Measurements from ENCODE around the gene QRICH2.
"Not testable (repeated sequence)": the region's sequence is repeated elsewhere in the genome, so short reads cannot be mapped to it uniquely, and the experiment has no call there.

The QRICH2 gene

DNA sequence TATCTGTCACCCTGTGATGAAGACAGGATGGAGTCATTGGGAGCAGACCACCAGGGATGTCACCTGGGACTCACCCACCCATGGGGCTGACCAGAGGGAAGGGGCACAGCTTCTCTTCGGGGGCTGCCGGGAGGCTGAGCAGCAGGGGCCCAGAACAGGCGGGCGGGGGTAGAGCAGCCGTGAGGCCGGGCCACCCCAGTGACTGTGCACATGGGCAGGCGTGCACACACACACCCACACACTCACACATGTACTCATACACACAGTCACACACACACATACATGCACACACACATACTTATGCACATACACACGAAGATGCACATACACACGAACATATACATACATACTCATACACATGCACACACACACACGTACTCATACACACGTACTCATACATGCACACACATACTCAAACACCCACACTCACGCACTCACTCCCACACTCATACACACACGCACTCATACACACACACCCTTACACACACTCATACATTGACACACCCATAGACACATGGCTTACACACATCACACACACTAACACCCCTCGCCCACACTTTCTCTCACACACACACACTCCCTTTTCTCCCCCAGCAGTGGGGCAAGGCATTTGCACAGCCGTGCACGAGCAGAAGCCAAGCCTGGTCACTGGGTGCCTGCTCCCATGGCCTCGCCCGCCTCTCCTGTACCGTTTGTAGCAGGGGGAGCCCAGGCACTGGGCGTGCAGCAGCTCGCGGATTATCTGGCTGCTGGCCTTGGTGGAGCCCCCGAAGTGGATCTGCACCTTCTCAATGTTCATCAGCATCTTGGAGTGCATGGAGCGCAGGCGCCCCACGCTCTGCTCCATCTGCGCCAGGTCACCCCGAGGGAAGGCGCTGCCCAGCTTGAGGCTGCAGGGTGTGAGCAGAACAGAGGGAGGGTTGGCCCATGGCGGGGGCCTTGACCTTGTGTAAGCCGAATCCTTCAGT, 30.5 kb downstream of the QRICH2 start:
- no peak for DNase-seq

- DNase-seq, result no peak
Measured at GRCh38 chr17:76276461-76277299, 31.4 kb downstream of the QRICH2 start.

- DNase-seq, result no peak
Measured at GRCh38 chr17:76276069-76276431, 32.0 kb downstream of the QRICH2 start.

DNA sequence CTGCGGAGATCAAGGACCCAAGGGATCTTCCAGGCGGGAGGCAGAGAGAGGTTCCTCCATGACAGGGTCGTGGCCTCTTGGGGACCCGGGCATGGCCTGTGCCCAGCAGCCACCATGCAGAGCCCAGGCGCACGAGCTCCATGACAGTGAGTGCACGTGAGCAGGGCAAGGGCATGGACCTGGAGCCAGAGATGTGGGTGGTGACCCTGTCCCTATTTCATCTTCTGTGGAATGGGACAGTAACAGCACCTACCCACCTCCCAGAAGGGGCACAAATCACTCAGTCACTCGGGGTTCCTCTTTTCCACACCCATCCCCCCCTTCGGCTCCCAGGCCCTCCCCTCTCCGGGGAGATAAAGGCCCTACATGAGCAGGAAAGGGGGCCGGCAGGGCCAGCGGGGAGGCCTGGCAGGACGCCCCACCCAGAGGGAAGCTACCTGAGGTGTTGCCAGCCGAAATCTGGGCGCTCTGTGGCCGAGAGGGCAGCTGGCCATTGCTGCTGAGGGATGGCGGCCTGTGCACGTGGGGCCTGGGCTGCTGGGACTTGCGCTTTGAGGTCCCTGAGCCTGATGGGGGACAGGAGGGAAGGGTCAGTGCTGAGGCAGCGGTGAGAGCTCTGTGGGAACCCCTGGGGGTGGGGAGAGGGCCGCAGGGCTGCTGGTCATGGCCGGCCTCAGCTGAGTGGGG, 32.6 kb downstream of the QRICH2 start:
- DNase-seq, result no peak

DNA sequence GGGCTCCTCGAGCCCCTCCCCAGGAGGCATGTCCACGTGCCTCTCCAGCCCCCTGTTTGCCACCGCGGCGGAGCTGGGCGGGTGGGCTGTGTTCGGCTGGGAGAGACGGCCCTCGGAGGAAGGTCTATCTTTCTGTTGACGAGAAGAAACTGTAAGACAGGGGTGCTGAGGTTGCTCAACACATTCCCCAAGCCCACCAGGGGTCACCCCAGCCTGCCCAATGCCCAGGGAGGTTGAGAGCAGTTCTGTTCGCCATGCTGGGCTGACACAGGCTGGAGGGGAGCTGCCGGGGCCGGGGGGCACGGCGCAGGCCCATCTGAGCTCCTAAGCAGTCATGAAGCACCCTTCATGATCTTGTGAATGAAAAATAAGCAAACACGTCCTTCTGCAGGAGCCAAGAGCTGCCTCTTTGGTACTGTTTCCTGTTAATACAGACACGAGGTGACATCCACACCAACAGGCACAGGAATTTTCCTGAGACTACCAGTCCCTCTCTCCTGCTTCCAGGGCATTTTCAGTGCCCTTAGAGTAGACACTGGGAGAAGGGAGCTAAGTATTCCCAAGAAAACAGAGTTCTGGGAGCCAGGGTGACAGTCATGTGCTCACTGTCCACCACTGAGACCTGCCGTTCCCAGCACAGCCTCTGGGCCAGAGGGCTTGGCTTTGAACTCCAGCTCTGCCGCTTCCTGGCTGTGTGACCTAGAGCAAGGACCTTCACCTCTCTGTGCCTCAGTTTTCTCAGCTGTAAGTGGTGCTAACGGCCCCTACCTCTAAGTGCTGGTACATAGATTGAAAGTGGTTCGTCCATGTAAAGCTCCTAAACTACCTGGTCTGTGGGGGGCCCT, 33.7 kb downstream of the QRICH2 start:
- no peak for DNase-seq

- DNase-seq, result peak; percentile 65
Measured at GRCh38 chr17:76273445-76274111, 34.5 kb downstream of the QRICH2 start.

DNA sequence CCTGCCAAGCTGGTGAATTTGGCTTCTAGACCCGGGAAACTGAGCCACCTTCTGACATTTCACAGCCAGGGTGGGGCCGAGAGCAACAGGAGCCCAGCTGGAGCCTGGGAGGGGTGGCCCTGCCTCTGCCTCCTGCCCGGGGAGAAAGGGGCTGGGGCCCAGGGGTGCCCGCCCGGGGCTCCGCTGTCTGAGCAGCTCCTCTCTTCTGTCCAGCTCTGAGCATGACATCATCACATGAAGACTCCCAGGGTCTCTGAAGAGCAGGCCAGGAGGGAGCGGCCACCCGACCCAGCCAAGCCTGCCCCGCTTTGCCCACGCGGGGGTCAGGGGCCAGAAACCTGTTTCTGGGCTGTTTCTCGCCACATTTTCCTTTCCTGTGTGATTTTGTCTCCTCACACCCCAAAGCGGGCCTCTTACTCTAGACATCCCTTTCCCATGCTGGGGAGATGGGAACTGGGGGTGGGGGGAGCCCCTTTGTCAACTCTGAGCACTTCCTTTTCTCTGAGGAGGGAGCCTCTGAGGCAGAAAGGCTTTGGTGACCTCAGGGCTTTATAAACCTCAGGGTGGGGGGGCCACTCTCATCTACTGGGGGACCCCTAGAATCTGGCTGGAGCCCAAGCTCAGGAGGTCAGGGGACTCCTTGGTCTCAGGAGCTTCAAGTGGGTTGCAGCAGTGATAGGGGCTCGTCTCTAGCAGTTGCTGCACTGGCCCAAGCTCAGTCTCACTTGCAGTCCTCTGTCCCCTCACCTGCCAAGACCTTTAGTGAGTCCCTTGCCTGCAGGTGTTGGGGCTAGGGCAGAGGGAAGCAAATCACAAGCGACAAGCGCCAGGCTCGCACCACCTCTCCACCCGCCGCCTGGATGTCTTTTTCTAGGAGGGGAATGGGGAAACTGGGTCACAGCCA, 35.3 kb downstream of the QRICH2 start:
- DNase-seq, result peak; percentile 62

GRCh38 chr17:76271669-76272540, 36.2 kb downstream of the QRICH2 start:
- DNase-seq, result peak; percentile 57

DNA sequence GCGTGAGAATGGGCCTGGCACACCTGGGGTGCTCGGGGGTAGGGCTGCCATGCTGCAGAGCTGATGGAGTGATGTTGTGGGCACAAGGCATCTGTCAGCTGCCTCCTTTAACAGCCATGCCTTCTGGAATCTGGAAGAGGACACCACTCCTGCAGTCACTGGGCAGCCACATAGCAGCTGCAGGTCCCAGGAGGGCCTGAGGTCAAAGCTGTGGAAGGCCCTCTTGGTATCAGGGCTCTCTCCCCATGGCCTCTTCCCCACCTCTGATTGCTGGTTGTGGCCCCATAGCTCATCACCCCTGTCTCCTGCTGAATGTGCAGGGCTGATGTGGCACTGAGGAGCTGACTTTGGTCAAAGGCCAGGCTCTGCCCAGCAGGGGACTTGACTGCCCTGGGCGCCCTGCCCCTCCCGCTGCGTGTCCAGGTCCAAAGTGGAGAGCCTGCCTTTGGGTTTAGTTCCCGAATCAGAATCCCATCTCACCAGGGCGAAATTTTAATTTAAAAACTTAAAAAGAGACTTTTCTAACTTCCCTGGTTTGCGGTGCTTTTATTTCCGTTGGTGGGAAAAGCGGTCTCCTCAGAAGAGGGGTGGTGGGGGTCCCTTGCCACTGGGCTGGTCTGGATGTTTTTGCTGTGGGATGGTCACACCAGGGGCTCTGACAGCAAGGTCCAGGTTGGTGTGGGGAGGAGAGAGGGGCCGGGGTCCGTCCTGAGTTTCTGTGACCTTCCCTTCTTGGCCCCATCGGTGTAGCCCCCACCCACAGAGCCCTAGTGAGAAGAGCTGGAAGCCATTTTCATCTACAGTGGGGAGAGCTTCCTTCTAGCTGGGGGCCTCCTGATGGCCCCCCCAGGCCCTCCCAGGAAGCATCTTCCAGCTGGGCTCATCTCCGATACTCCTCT, 37.1 kb downstream of the QRICH2 start:
- DNase-seq, result no peak

GRCh38 chr17:76270127-76270592, 37.9 kb downstream of the QRICH2 start:
- no peak for DNase-seq

GRCh38 chr17:76268991-76269981, 38.8 kb downstream of the QRICH2 start:
- DNase-seq, result no peak

DNA sequence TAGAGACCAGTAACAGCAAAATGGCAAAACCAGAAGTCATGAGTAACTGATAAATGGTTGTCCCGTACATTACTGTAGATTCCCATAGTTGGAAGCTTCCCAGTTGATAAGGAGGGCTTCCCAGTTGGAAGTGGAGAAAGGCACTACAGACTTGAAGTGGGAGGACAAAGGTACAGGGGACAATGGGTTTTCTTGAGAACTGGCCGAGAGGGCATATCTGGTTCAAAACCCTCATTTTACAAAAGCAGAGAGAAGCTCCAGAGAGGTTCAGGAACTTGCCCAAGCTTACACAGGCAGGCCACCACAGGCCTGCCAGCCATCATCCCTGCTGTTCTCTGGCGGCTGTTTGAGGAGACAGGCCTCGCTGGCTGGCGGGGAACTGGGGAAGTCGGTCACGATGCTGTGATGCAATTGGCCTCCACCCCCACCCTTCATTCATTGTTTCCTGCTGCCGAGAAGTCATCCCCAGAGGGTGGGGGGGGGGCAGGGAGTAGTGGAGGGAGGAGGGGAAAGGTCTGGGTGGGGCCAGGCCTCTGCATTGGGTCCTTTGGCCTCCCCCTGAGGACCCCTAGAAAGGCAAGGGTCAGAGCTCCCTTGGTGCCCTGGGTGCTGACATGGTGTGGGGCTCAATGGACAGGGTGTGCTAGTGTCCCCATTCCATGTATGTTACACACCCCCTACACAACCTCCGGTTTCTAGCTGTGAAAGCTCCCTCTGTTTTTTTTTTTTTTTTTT, 39.9 kb downstream of the QRICH2 start:
- no peak for DNase-seq

DNA sequence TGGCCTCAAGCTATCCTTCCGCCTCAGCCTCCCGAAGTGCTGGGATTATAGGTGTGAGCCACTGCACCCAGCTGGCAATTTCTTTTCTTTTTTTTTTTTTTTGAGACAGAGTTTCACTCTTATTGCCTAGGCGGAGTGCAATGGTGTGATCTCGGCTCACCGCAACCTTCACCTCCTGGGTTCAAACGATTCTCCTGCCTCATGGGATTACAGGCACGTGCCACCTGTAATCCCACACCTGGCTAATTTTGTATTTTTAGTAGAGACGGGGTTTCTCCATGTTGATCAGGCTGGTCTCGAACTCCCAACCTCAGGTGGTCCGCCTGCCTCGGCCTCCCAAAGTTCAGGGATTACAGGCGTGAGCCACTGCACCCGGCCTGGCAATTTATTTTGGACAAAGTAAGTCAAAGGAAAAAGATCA, 40.5 kb downstream of the QRICH2 start:
- DNase-seq, result not testable (repeated sequence)

- no peak for DNase-seq
Measured at GRCh38 chr17:76267051-76267576, 41.0 kb downstream of the QRICH2 start.

- no peak for DNase-seq
Measured at GRCh38 chr17:76266244-76266938, 41.7 kb downstream of the QRICH2 start.
